Panc1 (cell line): ENCODE results near the gene FSTL4. TPM values are rescaled to one million over a fixed set of nuclear protein-coding genes. Genes with fewer than 3 reads are reported as not detected.

ENCODE experiments used
- ATAC-seq: fragments of 200-7000 bp; cut with Tn5 transposase; 2 replicates; pipeline ENCODE4 v1.9.1; 2020; ENCODE audit warnings: mild to moderate bottlenecking, moderate library complexity
- BruUV-seq: library from RNA; stranded (reverse); fragments of 400-500 nt; replicated peaks from 2 replicates; lab custom pipeline; 2021; lab: Mats Ljungman, UMichigan
- CTCF ChIA-PET: fragments of 300-600 bp; sonication (Branson Sonifier 250); formaldehyde crosslinking; loops from one replicate; lab custom pipeline; 2022; ENCODE audit warnings: antibody characterized with exemption; lab: Charles Lee
- POLR2A ChIA-PET: fragments of 300-600 bp; sonication (Branson Sonifier 250); formaldehyde crosslinking; loops from one replicate; lab custom pipeline; 2022; ENCODE audit warnings: antibody characterized with exemption; lab: Charles Lee
- DNase-seq: peaks from one replicate; pipeline ENCODE4 v3.0.0-alpha.2; 2010; ENCODE audit warnings: low read depth, low spot score
- H3K27ac ChIP-seq: 2 replicates; pipeline ENCODE4 v1.5.1; 2011; ENCODE audit warnings: mild to moderate bottlenecking, low read length, inconsistent platforms
- H3K27me3 ChIP-seq: fragments of 200-500 bp; sonication (Bioruptor generic); 2 replicates; pipeline ENCODE4 v1.6.0; 2014; ENCODE audit warnings: low read length, inconsistent platforms; ENCODE audit not compliant: control insufficient read depth, insufficient read depth
- H3K36me3 ChIP-seq: fragments of 200-500 bp; sonication (Bioruptor generic); 2 replicates; pipeline ENCODE4 v1.5.1; 2014; ENCODE audit warnings: inconsistent platforms, mild to moderate bottlenecking, low read length, moderate library complexity; ENCODE audit not compliant: control insufficient read depth, insufficient read depth
- H3K4me1 ChIP-seq: 2 replicates; pipeline ENCODE4 v1.5.1; 2011; ENCODE audit warnings: inconsistent platforms, mild to moderate bottlenecking, low read length, moderate library complexity; ENCODE audit not compliant: control insufficient read depth, insufficient read depth
- H3K4me3 ChIP-seq, 2 experiments: 2 replicates each; pipeline ENCODE4 v1.5.1; 2011 to 2012; ENCODE audit warnings: low read depth in 2 of 2, low read length in 2 of 2, mild to moderate bottlenecking in 2 of 2, inconsistent platforms in 1 of 2, moderate library complexity in 1 of 2
- H3K9me3 ChIP-seq: fragments of 200-500 bp; sonication (Bioruptor generic); 2 replicates; pipeline ENCODE4 v1.5.1; 2014; ENCODE audit warnings: low read depth, mild to moderate bottlenecking, inconsistent platforms, low read length, moderate library complexity; ENCODE audit not compliant: control insufficient read depth, insufficient read depth
- CTCF ChIP-seq: fragments of 450-650 bp; IDR thresholded peaks from 2 replicates; pipeline ENCODE4 v1.5.1; 2017; ENCODE audit warnings: mild to moderate bottlenecking
- POLR2AphosphoS5 ChIP-seq: IDR thresholded peaks from 2 replicates; pipeline ENCODE4 v1.6.1; 2012; ENCODE audit warnings: mild to moderate bottlenecking, low read depth, low read length, moderate library complexity
- REST ChIP-seq, 2 experiments: IDR thresholded peaks; 2 replicates each; pipeline ENCODE4 v1.6.1; 2011 to 2012; ENCODE audit warnings: low read depth in 2 of 2, control low read depth in 1 of 2, low read length in 1 of 2, mild to moderate bottlenecking in 1 of 2, moderate library complexity in 1 of 2; ENCODE audit not compliant: insufficient read depth in 1 of 2
- SIN3A ChIP-seq: IDR thresholded peaks from 2 replicates; pipeline ENCODE4 v1.6.1; 2012; ENCODE audit warnings: low read depth, mild to moderate bottlenecking, low read length, moderate library complexity, borderline replicate concordance; ENCODE audit not compliant: insufficient read depth
- TCF7L2 ChIP-seq: IDR thresholded peaks from 2 replicates; pipeline ENCODE4 v1.6.1; 2011; ENCODE audit warnings: mild to moderate bottlenecking, low read depth, low read length, inconsistent platforms
- in situ Hi-C: cut with HindIII; loops from 2 replicates; pipeline ENCODE4 v1.10.0; 2016; ENCODE audit warnings: low sequenced_read_pairs, low pct_unique_long_range_greater_than_20kb
- intact Hi-C: fragments of 100-400 bp; cut with micrococcal nuclease; formaldehyde crosslinking; loops from one replicate; pipeline ENCODE4 v1.10.0; 2022; ENCODE audit not compliant: unreplicated experiment
- total RNA-seq: library from RNA; stranded (reverse); gene quantifications from one replicate; pipeline ENCODE4 v1.2.1, GENCODE V29; 2021; ENCODE audit not compliant: unreplicated experiment

The FSTL4 gene
- total RNA-seq, 1 experiment from 2014 or later = 0.18 TPM

- in situ Hi-C loops = no loop called here
- Histone ChIP-seq H3K27me3 (peaks cover 45% of the 10 kb centered on the region), H3K4me1 (no peaks in the 10 kb centered on the region), H3K4me3 (no peak overlapping the region), H3K36me3 (no peaks in the 10 kb centered on the region), H3K9me3 (no peaks in the 10 kb centered on the region), H3K27ac (no peak overlapping the region)
- DNase-seq = no peak
- TF ChIP-seq TCF7L2 = no peak
- no peak for TF ChIP-seq SIN3A
- no peak for TF ChIP-seq REST (IDR thresholded peaks at IDR 0.05; ENCODE audit: insufficient read depth in 1 of 2, low read depth in 2 of 2, low read length in 1 of 2)
- no peak for TF ChIP-seq POLR2AphosphoS5
- no peak for TF ChIP-seq CTCF
- POLR2A ChIA-PET = interaction anchor here (1.7 kb wide), 1 partner anchor 17 kb away, joined by 3 read pairs; no protein-coding TSS in a partner anchor
- CTCF ChIA-PET = no interaction called here
- ATAC-seq = no peak
- intact Hi-C loops = no loop called here
- BruUV-seq = no TSS peak
Observed at GRCh38 chr5:133385346-133385745, 227.0 kb downstream of the FSTL4 start.

- ATAC-seq = no peak
- TF ChIP-seq REST (IDR thresholded peaks at IDR 0.05; ENCODE audit: insufficient read depth in 1 of 2, low read depth in 2 of 2, low read length in 1 of 2) (no peak), SIN3A (no peak), POLR2AphosphoS5 (no peak), CTCF (no peak), TCF7L2 (no peak)
- Histone ChIP-seq H3K27ac (no peak overlapping the region), H3K4me1 (no peaks in the 10 kb centered on the region), H3K27me3 (peaks cover 41% of the 10 kb centered on the region), H3K9me3 (no peaks in the 10 kb centered on the region), H3K4me3 (no peak overlapping the region), H3K36me3 (no peaks in the 10 kb centered on the region)
- ChIA-PET POLR2A (interaction anchor here (1.7 kb wide), 1 partner anchor 16 kb away, joined by 3 read pairs; no protein-coding TSS in a partner anchor), CTCF (no interaction called here)
- in situ Hi-C loops = no loop called here
- intact Hi-C loops = no loop called here
- no TSS peak for BruUV-seq
- DNase-seq = no peak
Observed at GRCh38 chr5:133384903-133385302, 227.4 kb downstream of the FSTL4 start.
